K562 (cell line): ENCODE data around the gene SVBP. TPM values are rescaled to one million over a fixed set of nuclear protein-coding genes. Genes with fewer than 3 reads are reported as not detected.

Experiments used
- ETV5 ChIP-seq: sonication (generic); formaldehyde crosslinking; IDR thresholded peaks from 2 replicates; pipeline ENCODE4 v1.4.0; 2020; ENCODE audit warnings: low read depth, mild to moderate bottlenecking, missing genetic modification reagents
- FOXA1 ChIP-seq: fragments of 450-650 bp; IDR thresholded peaks from 2 replicates; pipeline ENCODE4 v1.6.1; 2016; ENCODE audit warnings: mild to moderate bottlenecking, borderline replicate concordance
- HNRNPUL1 ChIP-seq: fragments of 200-400 bp; formaldehyde crosslinking; IDR thresholded peaks from 2 replicates; pipeline ENCODE4 v1.6.1; 2017; ENCODE audit warnings: low read length
- KLF10 ChIP-seq: fragments of 250-450 bp; sonication (Bioruptor Pico); IDR thresholded peaks from 2 replicates; pipeline ENCODE4 v1.6.1; 2021; ENCODE audit warnings: matching md5 sums
- NFXL1 ChIP-seq: fragments of 450-650 bp; formaldehyde crosslinking; IDR thresholded peaks from 2 replicates; pipeline ENCODE4 v1.4.0; 2021; ENCODE audit warnings: mild to moderate bottlenecking
- NONO ChIP-seq, 2 experiments: fragments of 200-400 bp in 1 of 2; fragments of 450-650 bp in 1 of 2; formaldehyde crosslinking in 1 of 2; IDR thresholded peaks; 2 replicates each; pipeline ENCODE4 v1.6.1; 2017; ENCODE audit warnings: low read depth in 2 of 2, mild to moderate bottlenecking in 2 of 2, moderate library complexity in 2 of 2, low read length in 1 of 2
- PHF8 ChIP-seq: fragments of 200-600 bp; sonication (generic); IDR thresholded peaks from 2 replicates; pipeline ENCODE4 v1.6.1; 2012; ENCODE audit warnings: mixed run types, mild to moderate bottlenecking, inconsistent platforms, low read length, moderate library complexity, borderline replicate concordance
- PHTF2 ChIP-seq: fragments of 250-450 bp; sonication (Bioruptor Pico); IDR thresholded peaks from 2 replicates; pipeline ENCODE4 v1.5.0; 2021; ENCODE audit warnings: mild to moderate bottlenecking
- SAP30 ChIP-seq: fragments of 200-600 bp; sonication (generic); IDR thresholded peaks from 2 replicates; pipeline ENCODE4 v1.6.1; 2012; ENCODE audit warnings: borderline replicate concordance, low read depth, mild to moderate bottlenecking, moderate library complexity, low read length, control low read depth, inconsistent platforms; ENCODE audit not compliant: insufficient read depth, poor library complexity, severe bottlenecking
- ZBTB40 ChIP-seq, 2 experiments: fragments of 450-650 bp in 1 of 2; sonication (generic) in 1 of 2; formaldehyde crosslinking in 1 of 2; IDR thresholded peaks; 2 replicates each; pipeline versions ENCODE4 v1.7.1 to v1.9.0; 2016 to 2022; ENCODE audit warnings: inconsistent platforms in 1 of 2, mild to moderate bottlenecking in 1 of 2, missing genetic modification reagents in 1 of 2
- ZNF184 ChIP-seq: sonication (generic); formaldehyde crosslinking; IDR thresholded peaks from 2 replicates; pipeline ENCODE4 v1.5.0; 2020; ENCODE audit warnings: missing genetic modification reagents
- ZNF324 ChIP-seq: fragments of 250-450 bp; sonication (Bioruptor Pico); IDR thresholded peaks from 2 replicates; pipeline ENCODE4 v1.4.0; 2020; ENCODE audit warnings: mild to moderate bottlenecking
- ZNF436 ChIP-seq: fragments of 250-450, 450-650 bp; sonication (Bioruptor Pico); formaldehyde crosslinking; IDR thresholded peaks from 2 replicates; pipeline ENCODE4 v1.7.0; 2020; ENCODE audit warnings: mild to moderate bottlenecking
- ZSCAN29 ChIP-seq: fragments of 450-650 bp; IDR thresholded peaks from 2 replicates; pipeline ENCODE4 v1.6.1; 2017
- polyA plus RNA-seq, 8 experiments: library from polyadenylated mRNA; depleted of rRNA in 4 of 8; stranded (reverse) in 5 of 8; unstranded in 3 of 8; fragments of >200 nt; fragmentation: Nextera tagmentation in 2 of 8; fragmentation: Illumina TruSeq in 1 of 8; extraction: Ambion mirVana in 2 of 8; extraction: Trizol in 1 of 8; gene quantifications; 2 replicates each; pipeline versions ENCODE4 v1.2.1 to v1.2.3, GENCODE V29; 2011 to 2014; ENCODE audit warnings: inconsistent platforms in 1 of 8, missing spikeins in 1 of 8
- total RNA-seq, 7 experiments: library from RNA; depleted of rRNA in 6 of 7; stranded (reverse); fragments of >200 nt in 6 of 7; fragmentation: Illumina TruSeq in 2 of 7; extraction: Trizol in 2 of 7; gene quantifications; 2 replicates each; pipeline versions ENCODE4 v1.2.1 to v1.2.3, GENCODE V29; 2011 to 2021; ENCODE audit warnings: low replicate concordance in 1 of 7
- TF ChIP-seq, protein P1 (sequence below): IDR thresholded peaks from 3 replicates; pipeline ENCODE4 v1.6.1; 2011; ENCODE audit warnings: borderline replicate concordance, mild to moderate bottlenecking; ENCODE audit not compliant: insufficient read length, insufficient read depth

The SVBP gene
- total and polyA plus RNA-seq, 9 of the 15 experiments (the other 6 are each of a cell fraction or from before 2014, with no cell fraction given): 31.7 to 49.7 (median 40.0) TPM

DNA sequence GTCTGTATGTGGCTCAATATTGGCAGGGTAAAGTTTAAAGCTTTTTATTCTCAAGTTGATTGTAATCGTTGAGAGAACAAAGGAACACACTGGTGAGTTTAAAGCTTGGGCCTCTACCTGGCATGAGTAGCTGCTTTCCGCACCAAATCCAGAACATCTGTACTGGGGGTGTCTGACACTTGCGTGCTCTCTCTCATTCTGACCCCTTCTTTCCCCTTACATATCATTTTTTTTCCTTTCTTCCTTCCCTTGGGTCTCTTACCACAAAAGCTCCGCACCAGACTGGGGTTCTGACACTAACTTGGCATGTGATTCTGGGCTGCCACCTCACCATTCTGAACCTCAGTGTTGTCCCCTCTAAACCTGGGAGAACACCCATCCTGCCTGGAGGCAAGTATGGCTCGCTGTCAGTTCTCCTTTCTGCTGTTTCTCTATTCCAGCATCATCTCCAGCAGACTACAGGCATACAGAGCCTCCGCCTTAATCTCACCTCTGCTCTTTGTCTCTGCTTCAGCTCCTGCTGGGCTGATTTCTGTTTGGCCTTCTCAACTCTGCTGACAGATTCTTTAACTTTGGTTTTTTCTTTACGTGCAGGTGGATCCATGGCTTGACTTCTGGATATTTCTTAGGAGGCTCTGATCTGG is 1.1 kb downstream of the SVBP start (continued):
- TF ChIP-seq ETV5 (CRISPR knock-in tag) (no peak), NFXL1 (CRISPR knock-in tag) (no peak), KLF10 (CRISPR knock-in tag) (no peak), FOXA1 (no peak), ZBTB40 (IDR thresholded peaks at IDR 0.05) (0 out of 2 replicates have a peak, but pooled peaks have one; percentile 20), ZBTB40 (CRISPR knock-in tag; IDR thresholded peaks at IDR 0.05) (no peak), ZNF436 (CRISPR knock-in tag) (no peak), ZSCAN29 (no peak), PHF8 (no peak), ZNF184 (CRISPR knock-in tag) (no peak), PHTF2 (no peak), HNRNPUL1 (no peak), NONO (IDR thresholded peaks at IDR 0.05; ENCODE audit: low read depth in 2 of 2, low read length in 1 of 2) (no peak), SAP30 (no peak), ZNF324 (CRISPR knock-in tag) (no peak)
- TF ChIP-seq, protein P1, sequence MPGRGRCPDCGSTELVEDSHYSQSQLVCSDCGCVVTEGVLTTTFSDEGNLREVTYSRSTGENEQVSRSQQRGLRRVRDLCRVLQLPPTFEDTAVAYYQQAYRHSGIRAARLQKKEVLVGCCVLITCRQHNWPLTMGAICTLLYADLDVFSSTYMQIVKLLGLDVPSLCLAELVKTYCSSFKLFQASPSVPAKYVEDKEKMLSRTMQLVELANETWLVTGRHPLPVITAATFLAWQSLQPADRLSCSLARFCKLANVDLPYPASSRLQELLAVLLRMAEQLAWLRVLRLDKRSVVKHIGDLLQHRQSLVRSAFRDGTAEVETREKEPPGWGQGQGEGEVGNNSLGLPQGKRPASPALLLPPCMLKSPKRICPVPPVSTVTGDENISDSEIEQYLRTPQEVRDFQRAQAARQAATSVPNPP: no peak
